GM12892 (cell line): ENCODE data around the gene EGFR.

Experiments used
- DNase-seq: peaks from one replicate; pipeline ENCODE4 v3.0.0; 2011; ENCODE audit not compliant: insufficient read length
- FAIRE-seq: peaks from 2 replicates; lab custom pipeline; 2011; peaks lifted over from hg19 to GRCh38; lab: Jason Lieb, UNC
- POLR2A ChIP-seq: IDR thresholded peaks from 2 replicates; pipeline ENCODE4 v1.6.1; 2011; ENCODE audit warnings: low read depth, low read length, control low read depth
- POLR2AphosphoS5 ChIP-seq: IDR thresholded peaks from 2 replicates; pipeline ENCODE4 v1.6.1; 2011; ENCODE audit warnings: low read depth, low read length, control low read depth
- TAF1 ChIP-seq: IDR thresholded peaks from 2 replicates; pipeline ENCODE4 v1.6.1; 2011; ENCODE audit warnings: low read depth, mild to moderate bottlenecking, control low read depth, low read length, borderline replicate concordance

The EGFR gene

GRCh38 chr7:55019191-55019690 is 424 bp downstream of the EGFR start:
- TF ChIP-seq POLR2A (no peak), POLR2AphosphoS5 (no peak), TAF1 (no peak)
- FAIRE-seq, result no peak
- no peak for DNase-seq

GRCh38 chr7:55019691-55020465 is 1.1 kb downstream of the EGFR start:
- FAIRE-seq (no peak), DNase-seq (no peak)
- TF ChIP-seq POLR2A (no peak), TAF1 (no peak), POLR2AphosphoS5 (no peak)

GRCh38 chr7:55020466-55020871 is 1.7 kb downstream of the EGFR start:
- DNase-seq (no peak), FAIRE-seq (no peak)
- TF ChIP-seq TAF1 (no peak), POLR2AphosphoS5 (no peak), POLR2A (no peak)

- DNase-seq, result no peak
- TF ChIP-seq POLR2AphosphoS5 (no peak), POLR2A (no peak), TAF1 (no peak)
- FAIRE-seq, result no peak
These were observed 2.2 kb downstream of the EGFR start for GRCh38 chr7:55021053-55021452.

GRCh38 chr7:55022002-55022985 is 3.5 kb downstream of the EGFR start:
- no peak for FAIRE-seq
- no peak for DNase-seq

GRCh38 chr7:55023841-55024505 is 5.2 kb downstream of the EGFR start:
- DNase-seq (no peak), FAIRE-seq (no peak)
- TF ChIP-seq TAF1, result no peak
- no peak for TF ChIP-seq POLR2A
- TF ChIP-seq POLR2AphosphoS5, result no peak

More at GRCh38 chr7:55022002-55022985, 3.5 kb downstream of the EGFR start:
- TF ChIP-seq POLR2A, result no peak
- TF ChIP-seq TAF1, result no peak
- TF ChIP-seq POLR2AphosphoS5, result no peak

GRCh38 chr7:55024776-55025175 is 6.0 kb downstream of the EGFR start:
- FAIRE-seq (no peak), DNase-seq (no peak)
- TF ChIP-seq POLR2AphosphoS5, result no peak
- TF ChIP-seq TAF1, result no peak
- TF ChIP-seq POLR2A, result no peak

GRCh38 chr7:55026086-55026790 is 7.4 kb downstream of the EGFR start:
- FAIRE-seq (no peak), DNase-seq (no peak)
- TF ChIP-seq POLR2AphosphoS5 (no peak), POLR2A (no peak), TAF1 (no peak)

- DNase-seq (no peak), FAIRE-seq (no peak)
- no peak for TF ChIP-seq TAF1
- no peak for TF ChIP-seq POLR2A
- no peak for TF ChIP-seq POLR2AphosphoS5
These were observed 8.2 kb downstream of the EGFR start for GRCh38 chr7:55026867-55027490.

GRCh38 chr7:55028011-55028410 is 9.2 kb downstream of the EGFR start:
- no peak for FAIRE-seq
- TF ChIP-seq POLR2AphosphoS5 (no peak), POLR2A (no peak), TAF1 (no peak)
- no peak for DNase-seq

- TF ChIP-seq POLR2A (no peak), POLR2AphosphoS5 (no peak), TAF1 (no peak)
- no peak for DNase-seq
- no peak for FAIRE-seq
These were observed 11.5 kb downstream of the EGFR start for GRCh38 chr7:55030314-55030713.
